GM13976 (cell line): ENCODE results near the gene OGFR.

ENCODE experiments used
- DNase-seq: peaks from one replicate; pipeline ENCODE4 v3.0.0; 2012; ENCODE audit warnings: low spot score
- in situ Hi-C: fragments of 300-500 bp; cut with MboI; formaldehyde crosslinking; loops from one replicate; pipeline ENCODE4 v1.12.0; 2022; ENCODE audit warnings: low sequenced_read_pairs, mixed read lengths, inconsistent platforms; ENCODE audit not compliant: unreplicated experiment
- TF ChIP-seq, protein P1 (sequence below): IDR thresholded peaks from 2 replicates; pipeline ENCODE4 v1.5.1; 2012; ENCODE audit warnings: borderline replicate concordance, mild to moderate bottlenecking; ENCODE audit not compliant: insufficient read depth; ENCODE audit errors: extremely low read depth, missing control alignments, control extremely low read depth

OGFR gene

GRCh38 chr20:62802026-62802712 is 2.5 kb upstream of the OGFR start:
- no peak for DNase-seq
- in situ Hi-C loops: no loop called here
- TF ChIP-seq, protein P1, sequence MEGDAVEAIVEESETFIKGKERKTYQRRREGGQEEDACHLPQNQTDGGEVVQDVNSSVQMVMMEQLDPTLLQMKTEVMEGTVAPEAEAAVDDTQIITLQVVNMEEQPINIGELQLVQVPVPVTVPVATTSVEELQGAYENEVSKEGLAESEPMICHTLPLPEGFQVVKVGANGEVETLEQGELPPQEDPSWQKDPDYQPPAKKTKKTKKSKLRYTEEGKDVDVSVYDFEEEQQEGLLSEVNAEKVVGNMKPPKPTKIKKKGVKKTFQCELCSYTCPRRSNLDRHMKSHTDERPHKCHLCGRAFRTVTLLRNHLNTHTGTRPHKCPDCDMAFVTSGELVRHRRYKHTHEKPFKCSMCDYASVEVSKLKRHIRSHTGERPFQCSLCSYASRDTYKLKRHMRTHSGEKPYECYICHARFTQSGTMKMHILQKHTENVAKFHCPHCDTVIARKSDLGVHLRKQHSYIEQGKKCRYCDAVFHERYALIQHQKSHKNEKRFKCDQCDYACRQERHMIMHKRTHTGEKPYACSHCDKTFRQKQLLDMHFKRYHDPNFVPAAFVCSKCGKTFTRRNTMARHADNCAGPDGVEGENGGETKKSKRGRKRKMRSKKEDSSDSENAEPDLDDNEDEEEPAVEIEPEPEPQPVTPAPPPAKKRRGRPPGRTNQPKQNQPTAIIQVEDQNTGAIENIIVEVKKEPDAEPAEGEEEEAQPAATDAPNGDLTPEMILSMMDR: no peak

DNA sequence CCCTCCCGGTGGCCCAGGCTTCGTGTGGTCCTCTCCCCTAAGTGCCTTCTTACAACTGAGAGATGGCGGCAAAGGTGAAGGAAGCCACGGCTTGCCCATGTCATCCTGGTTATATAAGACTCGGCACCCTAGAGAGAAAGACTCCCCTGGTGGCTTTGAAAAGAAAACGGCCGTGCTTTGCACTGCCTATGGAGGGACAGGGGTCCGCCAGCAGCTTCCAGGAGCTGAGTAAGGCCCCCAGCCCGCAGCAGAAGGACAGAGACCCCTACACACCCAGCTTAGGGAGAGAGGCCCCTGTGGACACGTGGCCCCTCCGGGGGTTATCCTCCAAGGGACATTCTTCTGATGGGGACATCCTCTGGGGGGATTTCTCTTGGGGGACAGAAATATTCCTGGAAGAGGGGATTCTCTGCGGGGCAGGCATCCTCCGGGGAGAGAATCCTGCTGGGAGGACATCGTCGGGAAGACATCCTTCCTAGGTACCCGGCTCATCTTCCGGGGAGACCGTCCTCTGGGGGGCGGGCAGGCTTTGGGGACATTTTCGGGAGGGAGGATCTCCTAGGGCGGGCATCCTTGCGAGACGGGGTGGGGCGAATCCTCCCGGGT is 511 bp upstream of the OGFR start:
- in situ Hi-C loops: no loop called here
- TF ChIP-seq, protein P1: no peak
- DNase-seq: no peak

- TF ChIP-seq, protein P1: no peak
- in situ Hi-C loops: no loop called here
- DNase-seq: peak; percentile 62
Observed at GRCh38 chr20:62805155-62805710, 598 bp downstream of the OGFR start.

- no peak for DNase-seq
- in situ Hi-C loops: no loop called here
- TF ChIP-seq, protein P1: no peak
Observed at GRCh38 chr20:62805711-62806382, 1.2 kb downstream of the OGFR start.

GRCh38 chr20:62806383-62807050 is 1.9 kb downstream of the OGFR start:
- no peak for DNase-seq
- TF ChIP-seq, protein P1: no peak
- in situ Hi-C loops: no loop called here
